NCI-H2196 (cell line): Measurements from ENCODE around the gene RIMKLA.

Experiments
- DNase-seq: peaks from one replicate; lab custom pipeline; 2025; ENCODE audit not compliant: unreplicated experiment; lab: John Stamatoyannopoulos, UW

Gene RIMKLA, protein sequence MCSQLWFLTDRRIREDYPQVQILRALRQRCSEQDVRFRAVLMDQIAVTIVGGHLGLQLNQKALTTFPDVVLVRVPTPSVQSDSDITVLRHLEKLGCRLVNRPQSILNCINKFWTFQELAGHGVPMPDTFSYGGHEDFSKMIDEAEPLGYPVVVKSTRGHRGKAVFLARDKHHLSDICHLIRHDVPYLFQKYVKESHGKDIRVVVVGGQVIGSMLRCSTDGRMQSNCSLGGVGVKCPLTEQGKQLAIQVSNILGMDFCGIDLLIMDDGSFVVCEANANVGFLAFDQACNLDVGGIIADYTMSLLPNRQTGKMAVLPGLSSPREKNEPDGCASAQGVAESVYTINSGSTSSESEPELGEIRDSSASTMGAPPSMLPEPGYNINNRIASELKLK

DNA sequence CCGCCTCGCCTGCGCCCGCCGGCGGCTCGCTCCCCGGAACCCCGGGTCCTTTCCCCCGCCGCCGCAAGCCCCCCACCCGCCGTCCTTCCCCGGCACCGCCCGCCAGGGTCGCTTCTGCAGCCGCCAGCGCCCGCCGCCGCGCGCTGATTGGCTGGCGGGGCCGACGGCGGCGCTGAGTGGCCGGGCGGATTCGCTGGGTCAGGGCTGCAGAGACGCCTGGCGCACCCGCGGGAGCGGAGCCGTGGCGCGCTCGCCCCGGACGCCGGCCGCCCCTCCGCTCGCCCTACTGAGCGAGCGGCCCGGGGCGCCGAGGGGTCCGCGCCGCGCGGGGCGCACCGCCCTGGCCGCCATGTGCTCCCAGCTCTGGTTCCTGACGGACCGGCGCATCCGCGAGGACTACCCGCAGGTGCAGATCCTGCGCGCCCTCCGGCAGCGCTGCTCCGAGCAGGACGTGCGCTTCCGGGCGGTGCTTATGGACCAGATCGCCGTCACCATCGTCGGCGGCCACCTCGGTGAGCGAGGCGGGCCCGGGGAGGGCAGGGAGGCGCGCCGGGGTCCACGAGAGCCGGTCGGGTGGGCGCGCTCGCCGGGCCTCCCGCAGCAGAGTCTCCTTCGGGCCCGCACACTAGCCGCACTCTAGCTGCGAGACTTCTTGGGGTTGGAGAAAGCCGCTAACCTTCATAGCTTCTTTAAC lies at the start of gene RIMKLA:
RIMKLA (plus strand) TSS at position 207 of the 694 bp plus-strand sequence; CDS start at position 350, 143 bp downstream.
- peak; percentile 78 for DNase-seq

GRCh38 chr1:42332877-42333276 lies 47.7 kb upstream of the RIMKLA start:
- no peak for DNase-seq

GRCh38 chr1:42333662-42334239 lies 46.8 kb upstream of the RIMKLA start:
- DNase-seq = no peak

GRCh38 chr1:42334240-42335049 lies 46.1 kb upstream of the RIMKLA start:
- DNase-seq = peak; percentile 50

GRCh38 chr1:42335050-42335808 lies 45.4 kb upstream of the RIMKLA start, which contains the start of gene FOXJ3:
Gene FOXJ3 (minus strand): TSS chr1:42335235. CDS start chr1:42311093, 24,142 bp downstream.
- peak; percentile 97 for DNase-seq

GRCh38 chr1:42335809-42336518 lies 44.6 kb upstream of the RIMKLA start:
- peak; percentile 47 for DNase-seq

DNA sequence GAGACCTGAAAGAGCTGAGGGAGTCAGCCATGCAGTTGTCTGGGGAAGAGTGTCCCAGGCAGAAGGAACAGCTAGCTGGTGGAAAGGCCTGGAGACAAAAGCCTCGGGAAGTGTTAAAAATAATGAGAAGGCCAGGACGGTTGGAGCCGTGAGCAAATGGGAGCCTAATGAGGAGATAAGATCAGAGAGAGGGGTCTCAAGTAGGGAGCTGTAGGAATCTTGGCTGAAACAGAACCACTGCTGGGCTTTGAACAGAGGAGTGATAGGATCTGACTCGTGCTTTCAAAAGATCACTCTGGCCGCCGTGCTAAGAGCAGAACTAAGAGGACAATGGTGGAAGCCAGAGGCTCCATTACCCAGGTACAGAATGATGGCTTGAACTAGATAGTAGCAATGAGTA lies 43.6 kb upstream of the RIMKLA start:
- no peak for DNase-seq

- DNase-seq = peak; percentile 96
Measured at GRCh38 chr1:42340093-42340492, 40.5 kb upstream of the RIMKLA start.

DNA sequence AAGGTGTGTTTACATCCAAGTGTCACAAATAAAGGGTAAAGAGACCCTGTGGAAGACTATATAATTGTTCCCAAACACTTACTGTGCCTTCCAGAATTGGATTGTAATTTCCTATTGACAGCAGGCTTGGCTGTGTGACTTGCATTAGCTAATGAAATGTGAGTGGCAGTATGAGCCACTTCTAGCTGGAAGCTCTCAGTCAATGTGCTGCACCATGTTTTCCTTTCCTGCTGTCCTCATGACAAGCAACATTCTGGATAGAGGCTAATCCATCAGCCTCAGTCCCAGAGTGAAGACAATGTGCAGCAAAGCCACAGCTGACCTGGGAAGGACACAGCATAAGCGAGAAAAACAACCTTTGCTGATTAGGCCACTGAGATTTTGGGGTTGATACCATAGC lies 39.7 kb upstream of the RIMKLA start:
- peak; percentile 57 for DNase-seq

- no peak for DNase-seq
Measured at GRCh38 chr1:42343049-42343448, 37.5 kb upstream of the RIMKLA start.

- peak; percentile 8 for DNase-seq
Measured at GRCh38 chr1:42348498-42348897, 32.1 kb upstream of the RIMKLA start.

DNA sequence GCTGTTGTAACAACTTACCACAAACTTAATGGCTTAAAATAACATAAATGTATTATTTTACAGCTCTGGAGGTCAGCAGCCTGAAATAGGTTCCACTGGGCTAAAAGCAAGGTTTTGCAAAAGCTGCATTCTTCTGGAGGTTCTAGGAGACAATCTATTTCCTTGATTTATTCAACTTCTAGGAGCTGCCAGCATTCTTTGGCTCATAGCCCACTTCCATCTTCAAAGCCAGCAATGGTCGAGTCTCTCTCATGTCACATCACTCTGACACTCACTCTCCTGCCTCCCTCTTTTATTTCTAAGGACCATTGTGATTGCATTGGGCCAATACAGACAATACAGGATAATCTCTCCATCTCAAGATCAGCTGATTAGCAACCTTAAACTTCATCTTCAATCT lies 30.5 kb upstream of the RIMKLA start:
- peak; percentile 32 for DNase-seq

DNA sequence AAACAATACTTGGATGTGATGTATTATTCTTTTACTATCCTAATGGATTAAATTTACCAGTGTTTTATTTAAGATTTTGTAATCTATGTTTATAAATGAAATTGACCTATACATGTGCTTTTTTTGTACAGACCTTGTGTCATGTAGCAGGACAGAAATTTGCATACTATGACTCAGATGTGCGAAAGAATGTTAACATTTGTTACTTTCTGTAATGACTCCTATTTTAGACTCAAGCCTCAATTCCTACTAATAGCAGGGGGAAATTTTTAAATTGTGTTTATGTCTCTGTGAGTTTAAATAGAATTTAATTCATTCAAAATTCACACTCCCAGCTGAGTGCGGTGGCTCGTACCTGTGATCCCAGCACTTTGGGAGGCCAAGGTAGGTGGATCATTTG lies 21.8 kb upstream of the RIMKLA start:
- DNase-seq = no peak

DNA sequence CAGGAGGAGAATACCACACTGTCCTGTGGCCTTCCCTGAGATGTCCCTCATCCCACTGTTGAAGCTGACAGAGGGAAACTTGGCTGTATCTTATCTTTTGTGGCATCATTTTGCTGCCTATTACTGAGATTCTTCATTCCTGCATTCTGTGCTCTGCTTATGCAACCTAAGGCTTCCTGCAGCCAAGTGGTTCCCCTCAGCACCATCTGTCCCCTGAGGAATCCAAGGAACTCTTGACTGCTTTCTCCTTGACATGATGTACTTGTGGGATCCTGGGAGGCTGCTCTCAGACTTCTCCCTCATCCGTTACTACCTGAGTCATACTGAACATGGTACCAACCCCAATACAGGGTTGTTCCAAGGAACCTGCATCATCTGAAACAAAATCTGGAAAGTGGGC lies 21.1 kb upstream of the RIMKLA start:
- DNase-seq = no peak

- DNase-seq = no peak
Measured at GRCh38 chr1:42364089-42364488, 16.5 kb upstream of the RIMKLA start.

GRCh38 chr1:42364542-42364941 lies 16.1 kb upstream of the RIMKLA start:
- no peak for DNase-seq

- no peak for DNase-seq
Measured at GRCh38 chr1:42365118-42365517, 15.5 kb upstream of the RIMKLA start.

DNA sequence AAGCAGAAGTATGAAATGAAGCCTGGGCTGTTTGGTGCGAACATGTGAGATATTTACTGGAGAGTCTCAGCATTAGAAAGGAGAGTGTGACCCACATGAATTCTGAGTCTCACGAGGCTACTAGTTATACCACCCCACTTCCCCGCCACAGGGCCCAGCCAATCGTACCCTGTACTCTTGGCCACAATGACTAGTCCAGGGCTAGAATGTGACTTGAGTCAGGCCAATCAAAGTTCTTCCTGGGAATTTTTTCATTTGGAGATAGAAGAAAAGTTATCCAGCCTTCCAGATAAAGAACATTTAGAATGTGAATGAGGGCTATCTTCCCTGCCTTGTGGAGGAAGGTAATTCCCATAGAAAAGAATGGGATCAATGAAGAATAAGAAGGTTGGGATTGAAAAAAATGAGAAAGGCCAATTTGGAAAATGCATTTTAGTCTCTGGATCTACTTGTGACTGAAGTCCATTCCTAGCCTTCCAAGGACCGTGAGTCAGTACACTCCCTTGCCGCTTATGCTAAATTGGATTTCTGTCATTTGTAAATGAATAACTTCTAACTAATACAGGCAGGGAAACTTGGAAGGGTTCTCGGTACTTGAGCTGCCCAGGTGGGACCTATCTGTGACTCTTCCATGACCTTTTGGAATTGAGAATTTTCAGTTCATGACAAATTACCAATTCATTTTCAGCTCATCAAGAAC lies 12.3 kb upstream of the RIMKLA start:
- DNase-seq = no peak

GRCh38 chr1:42369471-42369870 lies 11.1 kb upstream of the RIMKLA start:
- DNase-seq = no peak
